M059J (cell line): ENCODE data around the gene S100A14. TPM values are rescaled to one million over a fixed set of nuclear protein-coding genes. Genes with fewer than 3 reads are reported as not detected.
"Not testable (repeated sequence)": the region's sequence is repeated elsewhere in the genome, so short reads cannot be mapped to it uniquely, and the experiment has no call there.

Source experiments
- DNase-seq: peaks from one replicate; pipeline ENCODE4 v3.0.0-alpha.2; 2012; ENCODE audit warnings: low read depth
- total RNA-seq: library from RNA; depleted of rRNA; stranded (reverse); fragments of >200 nt; shearing (Covaris generic); gene quantifications from 2 replicates; pipeline ENCODE4 v1.2.3, GENCODE V29; 2014; rRNA removed

Gene S100A14
- not detected in 2 replicates for total RNA-seq

GRCh38 chr1:153616144-153616916 lies at the start of gene S100A14:
Gene S100A14 (minus strand): TSS chr1:153616325. CDS start chr1:153615858, 467 bp downstream.
- no peak for DNase-seq

DNA sequence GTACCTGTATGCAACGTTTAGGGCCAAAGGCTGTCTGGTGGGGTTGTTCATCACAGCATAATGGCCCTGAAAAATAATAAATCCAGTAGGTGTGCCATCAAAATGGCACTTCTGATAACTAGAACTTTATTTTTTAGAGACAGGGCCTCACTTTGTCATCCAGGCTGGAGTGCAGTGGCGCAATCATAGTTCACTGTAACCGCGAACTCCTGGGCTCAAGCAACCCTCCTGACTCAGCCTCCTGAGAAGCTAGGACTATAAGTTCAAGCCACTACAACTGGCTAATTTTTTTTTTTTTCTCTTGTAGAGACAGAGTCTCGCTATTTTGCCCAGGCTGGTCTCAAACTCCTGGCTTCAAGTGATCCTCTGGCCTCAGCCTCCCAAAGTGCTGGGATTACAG lies 47.1 kb upstream of the S100A14 start:
- DNase-seq: peak; percentile 61

- no peak for DNase-seq
These were observed 46.1 kb upstream of the S100A14 start for GRCh38 chr1:153662269-153662668.

DNA sequence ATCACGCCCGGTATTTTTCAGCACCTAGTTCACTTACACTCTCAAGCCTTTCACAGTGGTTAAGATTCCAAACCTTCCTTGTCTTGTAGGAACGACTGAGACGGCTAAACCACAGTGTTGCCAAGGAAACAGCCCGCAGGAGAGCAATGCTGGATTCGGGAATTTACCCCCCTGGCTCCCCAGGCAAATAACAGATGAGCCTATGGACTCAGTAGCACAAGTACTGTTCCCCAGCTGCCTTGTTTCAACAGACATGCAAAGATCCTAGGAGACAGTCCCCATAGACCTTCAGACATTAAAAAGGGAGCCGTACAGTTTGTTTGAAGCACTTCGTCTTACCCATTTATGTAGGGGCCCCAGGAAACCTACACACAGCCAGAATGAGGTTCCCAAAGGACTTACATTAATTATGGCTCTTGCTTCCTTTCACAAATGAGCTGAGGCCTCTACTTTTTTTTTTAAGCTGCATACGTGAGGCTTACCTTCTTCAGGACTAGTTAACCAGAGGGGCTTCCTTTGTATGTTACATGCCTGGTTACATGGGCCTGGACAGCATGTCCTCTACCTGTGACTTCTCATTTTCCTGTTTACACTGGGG lies 45.1 kb upstream of the S100A14 start:
- peak; percentile 75 for DNase-seq

DNA sequence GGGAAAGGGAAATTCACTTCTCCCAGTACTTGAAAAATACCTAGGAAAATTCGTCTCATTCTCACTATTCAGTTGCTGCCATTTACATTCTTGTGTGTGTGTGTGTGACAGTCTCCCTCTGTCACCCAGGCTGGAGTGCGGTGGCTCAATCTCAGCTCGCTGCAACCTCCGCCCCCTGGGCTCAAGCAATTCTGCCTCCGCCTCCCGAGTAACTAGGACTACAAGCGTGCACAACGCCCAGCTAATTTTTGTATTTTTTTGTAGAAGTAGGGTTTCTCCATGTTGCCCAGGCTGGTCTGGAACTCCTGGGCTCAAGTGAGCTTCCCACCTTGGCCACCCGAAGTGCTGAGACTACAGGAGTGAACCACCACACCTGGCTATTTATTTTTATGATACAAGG lies 43.5 kb upstream of the S100A14 start:
- DNase-seq: no peak

DNA sequence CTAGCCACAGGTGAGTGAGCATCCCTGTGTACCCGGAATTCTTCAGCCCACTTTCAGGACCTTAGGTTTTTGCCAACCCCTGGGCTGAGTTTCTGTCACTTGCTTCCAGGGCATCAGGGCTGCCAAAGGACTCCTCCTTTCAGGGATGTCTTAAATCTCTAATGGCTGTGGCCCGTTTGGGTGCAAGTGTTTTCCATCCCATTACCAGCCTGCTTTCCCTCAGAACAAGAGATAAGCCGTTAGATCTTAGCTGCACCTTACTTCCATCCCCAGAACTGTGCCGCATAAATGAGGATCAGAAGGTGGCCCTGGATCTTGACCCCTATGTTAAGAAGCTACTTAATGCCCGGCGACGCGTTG lies 43.0 kb upstream of the S100A14 start:
- DNase-seq: no peak

- DNase-seq: peak; percentile 91
These were observed 42.5 kb upstream of the S100A14 start, which contains the start of gene SNAPIN for GRCh38 chr1:153658400-153659174. Gene SNAPIN (plus strand): TSS chr1:153658703. CDS start chr1:153658744, 41 bp downstream.

DNA sequence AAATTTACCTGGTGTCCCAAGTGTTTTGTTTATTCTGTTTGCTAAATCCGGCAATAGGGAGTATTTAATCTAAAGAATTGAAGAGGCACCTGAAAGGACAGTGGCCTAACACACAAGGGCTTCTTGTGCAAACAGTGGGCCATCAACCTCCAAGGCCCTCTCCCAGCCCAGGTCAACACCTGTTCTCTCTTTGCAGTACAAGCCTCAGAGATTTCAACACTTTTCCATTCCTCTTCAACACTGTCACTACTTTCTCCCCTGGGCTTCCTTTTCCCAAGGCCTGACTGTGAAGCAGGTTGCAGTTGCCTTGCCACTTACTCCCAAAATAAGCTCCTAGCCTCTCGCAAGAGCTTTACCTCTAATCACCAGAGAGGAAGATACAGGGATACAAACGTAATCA lies 39.2 kb upstream of the S100A14 start:
- DNase-seq: no peak

- peak; percentile 73 for DNase-seq
These were observed 36.8 kb upstream of the S100A14 start for GRCh38 chr1:153652805-153653500.

- DNase-seq: no peak
These were observed 35.6 kb upstream of the S100A14 start for GRCh38 chr1:153651771-153652170.

GRCh38 chr1:153649863-153650235 lies 33.7 kb upstream of the S100A14 start:
- DNase-seq: no peak

DNA sequence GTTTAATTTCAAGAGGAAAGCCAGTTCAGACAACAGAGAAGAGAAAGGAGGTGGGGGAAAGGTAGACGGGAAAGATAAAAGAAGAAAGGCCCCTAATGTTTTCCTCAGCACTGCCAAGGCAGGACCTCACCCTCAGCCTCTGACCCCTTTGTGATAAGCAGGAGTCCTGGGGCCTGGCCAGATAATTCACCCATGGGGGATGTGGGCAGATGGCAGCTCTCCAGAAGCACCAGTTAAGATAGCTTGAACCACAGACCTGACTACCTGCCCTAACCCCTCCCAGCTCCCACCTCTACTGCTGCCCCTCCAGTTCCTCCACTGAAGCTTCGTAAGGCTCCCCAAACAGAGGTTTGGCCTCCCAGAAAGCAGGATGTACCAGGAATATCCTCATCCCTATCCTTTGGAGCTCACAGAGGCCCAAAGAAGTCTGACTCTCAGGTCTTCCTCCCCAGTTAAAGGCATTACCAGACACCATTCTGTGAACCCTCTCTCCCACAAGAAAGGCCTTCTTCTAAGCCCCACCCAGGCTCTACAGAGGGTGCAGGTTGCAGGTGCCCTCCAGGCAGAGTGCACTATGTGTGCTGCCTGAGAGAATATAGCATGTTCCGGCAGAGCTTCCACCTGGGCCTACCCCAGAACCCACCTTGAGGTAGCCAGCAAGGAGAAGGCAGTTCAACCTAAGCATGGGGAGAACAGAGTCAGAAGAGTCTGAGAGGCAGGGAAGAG lies 33.2 kb upstream of the S100A14 start:
- no peak for DNase-seq

- no peak for DNase-seq
These were observed 32.0 kb upstream of the S100A14 start for GRCh38 chr1:153648000-153648643.

- peak; percentile 29 for DNase-seq
These were observed 31.2 kb upstream of the S100A14 start for GRCh38 chr1:153647346-153647714.

GRCh38 chr1:153646672-153647345 lies 30.7 kb upstream of the S100A14 start:
- DNase-seq: no peak

- no peak for DNase-seq
These were observed 27.7 kb upstream of the S100A14 start for GRCh38 chr1:153643816-153644215.

- no peak for DNase-seq
These were observed 27.0 kb upstream of the S100A14 start for GRCh38 chr1:153643100-153643499.

GRCh38 chr1:153642161-153642560 lies 26.0 kb upstream of the S100A14 start:
- no peak for DNase-seq

DNA sequence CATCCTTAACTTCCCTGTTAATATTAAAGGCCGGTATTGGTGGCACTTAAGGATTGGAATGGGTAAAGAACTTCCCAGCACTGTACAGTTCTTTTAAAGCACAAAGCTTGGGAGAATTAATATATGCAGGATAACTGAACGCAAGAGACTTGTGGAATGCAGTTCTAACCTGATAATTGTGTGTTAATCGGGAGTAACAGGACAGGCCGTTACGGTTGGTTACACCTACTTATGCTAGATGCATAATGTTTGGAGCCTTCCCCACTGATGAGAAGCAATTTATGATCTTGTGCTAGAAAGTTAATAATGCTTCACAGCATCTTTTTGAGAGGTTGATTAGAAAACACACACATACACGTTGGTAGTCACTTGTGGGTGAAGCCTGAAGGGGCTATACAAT lies 24.7 kb upstream of the S100A14 start:
- DNase-seq: no peak

DNA sequence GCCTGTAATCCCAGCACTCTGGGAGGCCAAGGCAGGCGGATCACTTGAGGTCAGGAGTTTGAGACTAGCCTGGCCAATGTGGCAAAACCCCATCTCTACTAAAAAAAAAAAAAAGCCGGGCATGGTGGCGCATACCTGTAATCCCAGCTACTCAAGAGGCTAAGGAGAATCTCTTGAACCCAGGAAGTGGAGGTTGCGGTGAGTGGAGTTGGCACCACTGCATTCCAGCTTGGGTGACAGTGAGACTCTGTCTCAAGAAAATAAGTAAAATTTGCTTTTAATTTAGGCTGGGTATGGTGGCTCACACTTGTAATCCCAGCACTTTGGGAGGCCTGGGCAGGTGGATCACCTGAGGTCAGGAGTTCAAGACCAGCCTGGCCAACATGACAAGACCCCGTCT lies 24.1 kb upstream of the S100A14 start:
- DNase-seq: not testable (repeated sequence)
